ENCODE measurements around the gene DUSP22.

Gene DUSP22

DNA sequence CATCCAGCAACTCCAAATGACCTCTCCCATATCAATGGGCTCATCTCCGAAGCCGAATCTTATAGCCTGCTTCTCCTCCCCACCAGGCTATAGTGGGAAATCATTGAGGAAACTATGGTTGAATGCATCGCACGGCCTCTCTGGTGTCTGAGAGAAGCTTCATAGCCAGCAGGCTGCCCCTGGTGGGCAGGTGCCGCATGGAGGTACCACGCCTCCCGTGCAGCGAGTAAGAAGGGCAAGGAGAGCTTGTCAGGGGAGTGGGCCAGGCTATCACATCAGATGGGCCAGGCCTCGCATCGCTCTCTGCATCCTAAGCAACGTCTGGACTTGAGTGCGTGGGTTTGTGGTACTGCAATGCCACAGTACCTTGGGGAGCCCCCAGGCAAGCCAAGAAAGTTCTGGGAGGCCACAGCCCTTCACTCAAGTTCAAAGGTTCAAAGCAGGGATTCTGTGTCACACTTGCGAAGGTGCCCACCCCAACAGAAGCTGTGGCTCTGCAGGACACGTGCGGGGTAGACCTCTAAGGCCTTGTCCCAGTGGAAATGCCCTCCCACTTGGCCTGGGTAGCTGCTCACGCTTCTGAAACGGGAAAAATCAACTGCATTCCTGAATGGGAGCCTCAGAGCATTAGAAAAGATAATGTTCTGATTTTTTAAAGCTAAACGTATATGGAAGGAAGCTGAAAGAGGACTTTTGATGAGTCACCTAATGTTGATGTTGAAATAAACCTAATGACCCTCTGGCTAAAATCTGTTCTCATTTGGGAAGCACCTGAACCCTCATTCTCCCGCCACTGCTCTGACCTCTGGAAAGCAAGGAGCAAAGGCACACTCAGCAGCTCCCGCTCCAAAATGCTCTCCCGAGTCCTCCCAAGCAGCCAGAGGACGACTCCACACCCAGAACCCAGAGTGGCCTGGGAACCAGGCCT is 90.9 kb downstream of the DUSP22 start:
- no peak for DNase-seq

DNA sequence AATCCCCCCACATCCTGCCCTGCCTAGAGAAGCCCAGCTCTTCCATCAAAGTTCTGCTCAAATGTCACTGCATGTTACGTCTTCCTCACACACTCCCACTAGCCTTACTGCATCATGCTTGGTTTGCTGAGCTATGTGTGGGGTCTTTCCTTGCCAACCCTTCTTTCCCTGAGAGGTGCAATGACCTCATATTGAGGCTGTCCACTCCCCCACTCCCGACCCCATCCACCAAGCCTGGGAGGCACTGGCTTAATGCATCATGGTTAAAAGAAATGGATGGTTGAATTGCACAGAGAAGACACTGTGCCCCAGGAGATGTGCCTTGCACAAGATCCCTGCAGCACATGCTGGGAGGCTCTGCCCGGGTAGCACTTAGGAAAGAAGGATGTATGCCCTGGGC is 91.6 kb downstream of the DUSP22 start:
- no peak for DNase-seq

DNA sequence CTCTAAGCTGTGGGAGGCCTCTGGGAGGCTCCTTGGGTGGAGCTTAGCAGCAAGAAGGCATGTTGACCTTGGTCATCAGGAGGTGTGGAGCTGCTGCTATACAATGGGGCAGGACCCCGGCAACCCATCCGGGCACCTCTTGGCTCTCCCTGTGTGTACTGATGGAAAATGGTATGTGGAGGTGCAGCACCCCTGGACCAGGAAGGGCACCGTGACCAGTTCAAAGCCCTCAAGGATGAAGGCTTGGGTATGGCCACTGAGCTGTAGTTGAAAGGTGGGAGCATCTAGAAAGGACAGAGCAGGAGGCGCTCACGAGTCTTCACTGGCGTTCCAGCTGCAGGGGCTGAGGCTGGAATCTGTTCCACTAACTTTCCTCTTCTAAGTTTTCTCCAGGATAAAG is 92.6 kb downstream of the DUSP22 start:
- DNase-seq = no peak

DNA sequence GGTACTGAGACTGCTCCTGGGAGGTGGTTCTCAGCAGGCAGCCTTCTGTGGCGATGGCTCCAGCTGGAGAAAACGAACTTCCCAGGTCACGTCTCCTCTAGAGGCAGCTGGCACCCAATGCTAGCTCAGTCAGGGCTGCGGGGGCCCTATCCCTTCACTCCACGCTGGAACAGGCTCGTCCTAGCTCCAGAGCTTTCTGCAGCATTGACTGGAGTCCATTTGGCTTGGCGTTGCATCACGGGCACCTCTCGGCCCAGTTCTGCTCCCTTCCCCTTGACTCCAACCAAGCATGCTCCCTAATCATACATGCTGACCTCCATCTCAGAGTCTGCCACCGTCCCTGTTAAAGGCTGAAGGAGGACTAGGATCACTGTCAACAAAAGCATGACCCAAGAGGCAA is 93.3 kb downstream of the DUSP22 start:
- no peak for DNase-seq

DNA sequence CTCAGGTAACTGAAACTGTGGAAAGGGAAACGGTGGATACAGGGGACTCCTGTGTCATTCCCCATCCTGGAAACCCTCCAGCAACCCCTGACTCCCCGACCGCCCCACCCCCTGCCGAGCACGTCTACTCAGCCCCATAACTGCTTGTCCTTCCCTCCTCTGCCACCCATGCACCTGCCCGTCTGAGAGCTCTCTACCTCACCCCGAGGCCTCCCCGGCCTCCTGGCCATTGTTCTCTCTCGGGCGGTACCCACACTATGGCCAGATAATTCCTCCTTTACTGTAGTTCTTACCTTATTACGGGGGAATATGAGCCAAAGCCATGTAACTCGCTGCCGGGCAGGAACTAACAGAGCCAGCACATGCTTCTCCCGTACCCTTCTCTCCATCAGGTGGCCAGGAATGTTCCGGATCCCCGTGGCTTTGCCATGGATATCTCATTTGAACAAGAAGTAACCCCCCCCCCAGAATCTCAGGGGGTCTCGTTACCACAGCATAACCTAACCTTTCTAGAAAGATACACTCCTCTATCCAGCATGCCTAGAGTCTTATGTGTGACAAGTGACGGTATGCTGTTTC is 94.5 kb downstream of the DUSP22 start:
- no peak for DNase-seq

DNA sequence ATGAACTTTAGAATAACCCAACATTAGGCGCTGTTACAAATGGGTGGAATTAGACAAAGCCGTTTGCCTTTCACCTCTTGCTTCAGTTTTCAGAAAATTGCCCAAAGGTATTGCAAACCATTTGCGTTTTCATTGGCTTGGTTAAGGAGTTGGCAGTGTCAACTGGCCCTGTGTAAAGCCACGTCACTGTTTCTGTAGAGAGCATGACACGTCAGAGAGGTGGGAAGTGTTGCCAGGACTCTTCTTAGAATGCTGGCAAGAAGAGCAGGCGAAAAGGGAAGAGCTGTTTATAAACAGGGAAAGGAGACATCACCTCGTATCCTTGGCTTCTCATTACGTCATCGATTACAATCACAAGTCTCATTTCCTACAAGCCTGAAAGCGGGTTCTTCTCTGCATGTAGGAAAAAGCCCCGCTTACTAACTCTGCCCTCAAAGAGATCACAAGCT is 95.0 kb downstream of the DUSP22 start:
- DNase-seq = no peak

DNA sequence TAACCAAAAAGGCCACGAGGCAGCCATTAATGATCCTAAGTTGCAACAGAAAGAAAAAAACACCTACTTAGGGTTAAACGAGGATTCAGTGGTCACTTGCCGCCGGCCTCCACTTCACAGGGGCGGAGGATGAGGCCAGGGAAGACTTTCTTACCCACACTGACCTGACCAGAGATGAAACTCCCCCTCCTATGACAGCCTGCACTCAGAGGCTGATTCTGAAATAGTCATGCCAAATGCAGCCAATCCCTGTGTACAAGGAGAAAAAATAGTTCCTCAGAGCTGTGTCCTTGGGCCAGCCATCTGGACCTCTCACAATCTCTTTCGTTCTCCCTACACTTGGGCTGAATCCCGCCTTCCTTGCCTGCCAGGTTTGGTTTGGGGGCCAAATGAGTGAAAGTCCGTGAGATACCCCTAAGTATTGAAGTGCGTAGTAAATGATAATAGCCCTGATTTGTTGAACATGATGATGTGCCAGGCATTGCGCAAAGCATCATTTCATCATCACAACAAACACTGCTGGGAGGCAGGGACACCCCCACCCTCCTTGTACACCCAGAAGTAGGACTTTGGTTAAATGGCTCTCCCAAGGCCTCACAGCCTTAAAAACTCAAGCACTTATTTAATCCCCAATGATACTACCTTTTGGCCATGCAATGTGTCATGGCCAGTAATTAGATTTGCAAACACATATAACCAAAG is 96.1 kb downstream of the DUSP22 start:
- DNase-seq = no peak

DNA sequence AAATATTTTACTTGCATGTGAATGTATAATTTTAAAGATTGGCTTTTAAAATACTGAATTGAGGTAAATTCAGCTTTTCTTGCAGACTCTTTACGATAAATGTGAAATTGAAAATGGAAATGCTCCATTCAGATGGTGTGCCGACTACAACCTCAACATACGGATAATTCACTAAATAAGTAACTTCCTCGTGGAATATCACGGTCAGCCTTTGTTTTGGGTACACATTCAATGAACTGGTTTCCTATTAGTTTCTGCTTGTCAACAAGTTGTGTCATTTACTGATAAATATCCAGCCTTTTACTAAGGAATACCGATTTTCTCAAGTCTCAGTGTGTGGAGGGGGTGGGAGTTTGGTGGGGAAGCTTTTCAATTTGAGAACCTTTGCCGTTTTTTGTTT is 96.9 kb downstream of the DUSP22 start:
- DNase-seq = no peak

DNA sequence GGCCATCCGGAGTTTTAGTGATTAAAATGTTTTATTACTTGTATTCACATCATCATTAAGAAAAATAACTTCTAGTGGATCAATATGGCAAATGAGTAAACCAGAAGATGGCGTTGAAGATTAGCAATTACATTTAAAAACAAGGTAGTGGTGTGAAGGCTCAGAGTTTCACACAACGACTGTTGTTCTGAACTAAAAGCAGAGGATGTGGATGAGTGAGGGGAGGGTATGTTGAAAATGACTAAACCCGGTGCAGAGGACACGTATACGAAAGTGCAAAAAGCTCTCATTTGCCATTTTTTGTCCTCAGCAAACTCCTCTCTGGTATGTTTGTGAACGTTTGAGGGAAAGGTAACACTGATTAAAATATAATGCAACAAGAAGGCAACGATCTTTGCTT is 97.3 kb downstream of the DUSP22 start:
- peak in 1 of 2 donors; percentile 61 for DNase-seq

DNA sequence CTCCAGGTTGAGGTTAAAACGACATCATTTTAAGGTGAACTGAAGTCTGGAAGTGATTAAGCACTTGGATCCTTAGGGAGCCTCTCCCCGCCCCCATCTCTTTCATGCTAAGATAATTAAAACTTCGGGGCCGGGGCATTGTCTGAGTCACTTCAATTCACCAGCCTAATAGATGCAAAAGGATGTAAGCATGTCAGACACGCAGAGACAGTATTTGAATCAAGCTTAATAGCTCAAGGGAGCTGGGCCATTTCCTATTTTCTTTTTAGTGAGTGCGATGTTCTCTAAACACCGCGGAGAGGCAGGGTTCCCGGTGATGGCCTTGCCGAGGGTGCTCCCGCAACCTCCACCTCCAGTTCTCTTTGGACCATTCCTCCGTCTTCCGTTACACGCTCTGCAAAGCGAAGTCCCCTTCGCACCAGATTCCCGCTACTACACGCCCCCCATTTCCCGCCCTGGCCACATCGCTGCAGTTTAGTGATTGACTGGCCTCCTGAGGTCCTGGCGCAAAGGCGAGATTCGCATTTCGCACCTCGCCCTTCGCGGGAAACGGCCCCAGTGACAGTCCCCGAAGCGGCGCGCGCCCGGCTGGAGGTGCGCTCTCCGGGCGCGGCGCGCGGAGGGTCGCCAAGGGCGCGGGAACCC is 98.7 kb downstream of the DUSP22 start:
- peak; percentile 34 to 49 for DNase-seq

DNA sequence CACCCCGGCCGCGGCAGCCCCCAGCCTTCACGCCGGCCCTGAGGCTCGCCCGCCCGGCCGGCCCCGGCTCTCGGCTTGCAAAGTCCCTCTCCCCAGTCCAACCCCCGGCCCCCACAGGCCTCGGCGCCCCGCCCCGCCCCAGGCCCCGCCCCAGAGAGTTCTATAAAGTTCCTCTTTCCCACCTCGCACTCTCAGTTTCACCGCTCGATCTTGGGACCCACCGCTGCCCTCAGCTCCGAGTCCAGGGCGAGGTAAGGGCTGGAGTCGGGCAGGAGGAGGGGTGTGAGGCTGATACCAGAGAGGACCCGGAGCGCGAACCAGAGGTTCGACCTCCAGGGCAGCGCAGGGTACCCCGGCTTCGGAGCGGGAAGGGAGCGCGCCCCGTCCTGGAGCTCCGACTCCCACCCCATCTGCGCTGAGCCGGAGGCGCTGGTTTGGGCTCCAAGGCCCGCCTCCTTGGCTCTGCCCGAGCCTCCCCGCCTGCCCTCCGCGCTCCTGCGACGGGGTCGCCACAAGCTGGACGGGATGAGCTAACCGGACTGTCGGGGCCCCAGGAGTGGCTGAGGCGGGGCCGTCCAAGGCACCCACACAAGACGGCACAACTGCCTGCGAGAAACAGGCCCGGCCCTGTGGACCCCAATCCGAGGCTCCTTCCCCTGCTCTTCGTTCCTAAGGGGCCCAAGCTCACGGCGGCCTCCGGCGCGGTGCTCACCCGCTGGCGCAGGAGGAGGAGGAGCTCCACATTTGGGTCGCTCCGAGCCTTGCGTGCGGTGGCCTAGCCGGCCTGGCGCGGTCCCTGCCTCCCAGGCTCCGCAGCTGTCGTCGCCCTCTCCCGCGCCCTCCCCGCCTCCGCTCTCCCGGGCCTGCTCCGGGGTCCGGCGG is 99.5 kb downstream of the DUSP22 start, which contains the start of gene IRF4:
TSS of gene IRF4 (plus strand) at position 194 of the 882 bp plus-strand sequence. CDS start 1,401 bp downstream, outside the sequence.
- DNase-seq = peak; percentile 60 to 64

DNA sequence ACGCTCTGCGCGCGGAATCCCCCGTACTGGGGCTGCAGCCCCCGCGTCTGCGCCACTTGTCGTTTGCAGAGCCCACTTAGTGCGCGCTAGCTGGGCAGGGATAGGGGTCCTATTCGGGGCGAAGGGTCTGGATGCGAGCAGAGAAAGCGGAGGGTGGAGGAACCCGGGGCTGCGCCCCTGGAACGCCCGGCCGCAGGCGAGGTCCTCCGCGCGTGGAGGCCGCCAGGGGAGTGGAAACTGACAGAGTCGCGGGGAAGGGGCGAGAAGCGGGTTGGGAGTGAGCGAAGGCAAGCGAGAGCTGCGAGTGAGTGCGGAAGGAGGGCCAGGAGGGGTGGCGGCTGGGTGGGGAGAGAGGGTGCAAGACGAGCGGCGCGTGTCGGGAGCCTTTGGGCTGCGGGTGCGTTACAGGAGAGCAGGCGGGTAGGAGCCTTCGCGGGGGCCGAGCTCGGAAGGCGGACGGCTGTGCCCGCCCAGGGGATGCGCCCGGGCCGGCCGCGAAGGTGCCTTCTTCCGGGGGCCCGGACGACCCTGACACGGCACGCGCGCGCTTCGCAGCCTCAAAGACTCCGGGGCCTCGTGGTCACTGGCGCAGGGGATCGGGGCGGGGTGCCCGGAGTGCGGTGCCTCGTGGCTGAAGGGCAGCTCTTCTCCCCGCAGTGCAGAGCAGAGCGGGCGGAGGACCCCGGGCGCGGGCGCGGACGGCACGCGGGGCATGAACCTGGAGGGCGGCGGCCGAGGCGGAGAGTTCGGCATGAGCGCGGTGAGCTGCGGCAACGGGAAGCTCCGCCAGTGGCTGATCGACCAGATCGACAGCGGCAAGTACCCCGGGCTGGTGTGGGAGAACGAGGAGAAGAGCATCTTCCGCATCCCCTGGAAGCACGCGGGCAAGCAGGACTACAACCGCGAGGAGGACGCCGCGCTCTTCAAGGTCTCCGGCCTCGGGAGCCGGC is 100.4 kb downstream of the DUSP22 start:
- DNase-seq = peak in 1 of 2 donors; percentile 36

DNA sequence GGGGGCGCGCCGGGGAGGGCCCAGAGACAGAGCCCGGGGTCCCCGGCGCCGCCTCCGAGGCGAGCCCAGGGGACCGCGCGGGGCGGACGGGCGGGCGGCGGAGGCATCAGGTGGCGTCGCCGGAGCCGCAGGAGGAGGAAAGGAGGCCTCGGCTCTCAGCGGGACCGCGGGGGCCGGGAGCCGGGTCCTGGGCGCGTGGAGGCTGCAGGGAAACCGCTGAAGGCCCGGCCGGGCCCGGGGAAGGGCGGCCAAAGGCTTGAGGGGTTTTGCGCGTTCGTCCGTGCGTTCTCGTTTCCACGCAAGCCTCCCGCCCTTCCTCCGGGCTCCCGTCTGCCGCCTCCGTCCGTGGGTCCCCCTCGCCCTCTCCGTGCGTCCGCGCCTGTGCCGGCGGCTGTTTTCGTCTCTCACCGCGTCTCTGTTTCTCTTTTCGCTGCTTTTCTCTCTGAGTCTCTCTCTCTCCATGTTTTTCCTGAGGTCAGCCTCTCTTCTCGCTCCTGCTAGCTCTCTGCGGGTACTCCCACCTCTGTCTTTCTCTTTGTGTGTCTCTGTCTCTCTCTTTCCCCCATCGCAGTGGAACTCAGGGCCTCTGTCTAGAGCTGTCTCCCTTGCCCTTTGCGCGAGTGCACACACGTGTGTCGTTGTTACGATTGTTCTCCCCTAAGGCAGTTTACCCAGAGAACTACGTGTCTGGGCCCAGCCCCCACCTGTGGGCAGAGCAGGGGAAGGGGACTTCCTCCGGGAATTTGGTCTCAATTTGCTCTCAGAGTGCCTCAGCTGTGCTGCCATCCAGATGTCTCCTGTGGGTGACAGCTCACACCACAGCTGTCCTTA is 101.3 kb downstream of the DUSP22 start:
- DNase-seq = peak in 1 of 2 donors; percentile 24

DNA sequence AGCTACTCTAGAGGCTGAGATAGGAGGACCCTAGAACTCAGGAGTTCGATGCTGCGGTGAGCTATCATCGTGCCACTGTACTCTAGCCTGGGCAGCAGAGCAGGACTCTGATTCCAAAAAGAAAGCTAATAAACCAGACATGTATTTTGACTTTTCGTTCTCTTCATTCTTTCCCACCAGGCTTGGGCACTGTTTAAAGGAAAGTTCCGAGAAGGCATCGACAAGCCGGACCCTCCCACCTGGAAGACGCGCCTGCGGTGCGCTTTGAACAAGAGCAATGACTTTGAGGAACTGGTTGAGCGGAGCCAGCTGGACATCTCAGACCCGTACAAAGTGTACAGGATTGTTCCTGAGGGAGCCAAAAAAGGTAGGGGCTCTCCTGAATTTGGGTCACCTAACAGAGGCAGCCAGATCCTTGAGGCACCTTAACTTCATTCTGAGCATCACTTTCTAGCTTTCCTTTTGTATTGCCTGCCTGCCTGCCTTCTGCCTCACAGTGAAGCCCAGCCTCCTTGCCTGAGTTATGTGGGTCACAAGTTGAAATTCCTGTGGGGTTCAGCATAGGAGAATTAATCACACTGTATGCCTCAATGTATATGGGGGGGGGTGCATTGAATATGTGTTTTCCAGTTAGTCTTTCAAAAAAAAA is 102.5 kb downstream of the DUSP22 start:
- no peak for DNase-seq

DNA sequence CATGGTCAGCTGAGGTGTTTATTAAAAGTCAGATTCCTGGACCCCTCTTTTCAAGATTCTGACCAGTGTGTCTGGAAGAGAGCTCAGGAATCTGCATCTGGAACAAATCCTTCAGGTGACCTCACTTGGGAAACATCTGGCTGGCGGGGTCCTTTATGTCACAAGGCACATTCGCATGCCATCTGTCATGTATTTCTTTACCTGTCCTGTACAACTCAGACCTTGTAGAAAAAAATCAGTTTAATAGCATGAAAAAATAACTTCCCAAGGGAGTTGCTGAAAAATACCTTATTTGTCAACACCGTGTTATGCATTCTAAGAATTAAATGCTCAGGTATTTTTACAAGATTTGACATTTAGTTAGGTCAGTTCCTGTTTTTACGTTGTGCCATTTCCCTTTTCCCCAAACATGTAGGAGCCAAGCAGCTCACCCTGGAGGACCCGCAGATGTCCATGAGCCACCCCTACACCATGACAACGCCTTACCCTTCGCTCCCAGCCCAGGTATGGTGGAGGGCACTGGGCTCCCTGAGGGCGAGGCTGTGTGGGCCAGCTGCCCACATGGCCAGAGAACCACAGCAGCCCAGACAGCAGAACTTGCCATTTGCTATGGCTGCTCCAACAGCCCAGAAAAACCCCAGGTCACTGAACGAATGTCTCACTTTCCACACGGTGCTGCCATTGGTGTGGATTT is 103.3 kb downstream of the DUSP22 start:
- DNase-seq = no peak

DNA sequence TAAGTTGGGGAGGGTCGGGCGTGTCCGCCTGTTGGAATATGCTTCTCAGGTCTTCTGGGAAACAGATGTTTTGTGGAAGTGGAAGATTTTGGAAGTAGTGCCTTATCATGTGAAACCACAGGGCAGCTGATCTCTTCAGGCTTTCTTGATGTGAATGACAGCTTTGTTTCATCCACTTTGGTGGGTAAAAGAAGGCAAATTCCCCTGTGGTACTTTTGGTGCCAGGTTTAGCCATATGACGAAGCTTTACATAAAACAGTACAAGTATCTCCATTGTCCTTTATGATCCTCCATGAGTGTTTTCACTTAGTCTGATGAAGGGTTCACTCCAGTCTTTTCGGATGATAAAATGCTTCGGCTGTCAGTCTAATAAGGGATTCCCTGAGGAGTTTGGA is 103.8 kb downstream of the DUSP22 start:
- DNase-seq = no peak

DNA sequence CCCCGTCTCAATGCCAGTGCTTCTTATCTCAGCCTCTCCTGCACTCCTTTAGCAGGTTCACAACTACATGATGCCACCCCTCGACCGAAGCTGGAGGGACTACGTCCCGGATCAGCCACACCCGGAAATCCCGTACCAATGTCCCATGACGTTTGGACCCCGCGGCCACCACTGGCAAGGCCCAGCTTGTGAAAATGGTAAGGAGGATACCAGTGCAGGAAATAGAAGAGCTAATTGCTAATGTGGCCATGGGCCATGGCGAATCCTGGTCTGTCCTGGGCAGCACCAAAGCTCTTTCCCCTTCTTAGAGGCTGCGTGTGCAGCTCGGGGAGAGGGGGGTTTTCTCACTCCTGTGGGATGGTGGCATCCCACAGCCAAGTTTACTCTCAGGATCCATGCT is 104.8 kb downstream of the DUSP22 start:
- no peak for DNase-seq

DNA sequence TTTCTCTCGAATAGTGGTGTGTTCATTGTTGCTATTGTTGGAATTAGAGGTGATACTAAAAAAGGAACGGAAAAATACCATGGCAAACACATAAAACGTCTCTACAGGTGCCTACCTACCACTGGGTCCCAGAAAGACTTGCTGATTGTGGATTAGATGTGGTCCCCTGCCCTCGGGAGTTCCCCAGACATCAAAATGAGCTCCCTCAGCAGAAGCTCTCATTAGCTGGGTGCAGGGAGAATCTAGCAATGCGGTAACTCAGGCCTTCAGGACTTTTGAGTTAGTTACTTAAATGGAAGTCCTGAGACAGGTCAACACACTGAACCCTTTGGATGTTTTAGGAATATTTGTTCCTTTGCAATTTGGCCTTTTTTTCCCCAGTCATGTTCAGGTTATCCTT is 105.3 kb downstream of the DUSP22 start:
- DNase-seq = no peak

DNA sequence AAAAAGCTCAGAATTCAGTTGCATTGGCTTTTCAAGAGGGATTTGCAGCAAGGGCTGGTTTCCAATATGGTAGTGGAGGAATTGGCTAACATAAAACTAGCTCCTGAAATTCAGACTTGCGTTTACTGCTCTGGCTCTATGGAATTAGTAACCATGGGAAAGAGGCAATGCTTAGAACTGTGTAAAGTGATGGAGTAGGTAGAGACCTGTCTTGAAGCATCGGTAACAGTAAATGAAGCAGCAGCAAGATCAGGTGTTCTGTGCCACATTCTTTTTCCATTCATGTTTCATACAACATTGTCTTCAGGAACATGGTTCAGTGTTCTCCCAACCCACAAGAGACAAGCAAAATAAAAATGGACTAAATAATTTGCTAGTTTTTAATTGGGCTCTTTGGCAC is 105.8 kb downstream of the DUSP22 start:
- no peak for DNase-seq
